Measurements from ENCODE around the gene PLA2G3. TPM values are rescaled to one million over a fixed set of nuclear protein-coding genes. Genes with fewer than 3 reads are reported as not detected.
A peak's percentile ranks its signal among the peaks of the same experiment; 100 is the strongest.

Gene PLA2G3, protein sequence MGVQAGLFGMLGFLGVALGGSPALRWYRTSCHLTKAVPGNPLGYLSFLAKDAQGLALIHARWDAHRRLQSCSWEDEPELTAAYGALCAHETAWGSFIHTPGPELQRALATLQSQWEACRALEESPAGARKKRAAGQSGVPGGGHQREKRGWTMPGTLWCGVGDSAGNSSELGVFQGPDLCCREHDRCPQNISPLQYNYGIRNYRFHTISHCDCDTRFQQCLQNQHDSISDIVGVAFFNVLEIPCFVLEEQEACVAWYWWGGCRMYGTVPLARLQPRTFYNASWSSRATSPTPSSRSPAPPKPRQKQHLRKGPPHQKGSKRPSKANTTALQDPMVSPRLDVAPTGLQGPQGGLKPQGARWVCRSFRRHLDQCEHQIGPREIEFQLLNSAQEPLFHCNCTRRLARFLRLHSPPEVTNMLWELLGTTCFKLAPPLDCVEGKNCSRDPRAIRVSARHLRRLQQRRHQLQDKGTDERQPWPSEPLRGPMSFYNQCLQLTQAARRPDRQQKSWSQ
- total RNA-seq (2014; rRNA removed; shearing (Covaris generic)) (not detected in 2 replicates), polyA plus RNA-seq (2016; fragmentation: Nextera tagmentation; extraction: Ambion mirVana) (not detected in 2 replicates)

DNA sequence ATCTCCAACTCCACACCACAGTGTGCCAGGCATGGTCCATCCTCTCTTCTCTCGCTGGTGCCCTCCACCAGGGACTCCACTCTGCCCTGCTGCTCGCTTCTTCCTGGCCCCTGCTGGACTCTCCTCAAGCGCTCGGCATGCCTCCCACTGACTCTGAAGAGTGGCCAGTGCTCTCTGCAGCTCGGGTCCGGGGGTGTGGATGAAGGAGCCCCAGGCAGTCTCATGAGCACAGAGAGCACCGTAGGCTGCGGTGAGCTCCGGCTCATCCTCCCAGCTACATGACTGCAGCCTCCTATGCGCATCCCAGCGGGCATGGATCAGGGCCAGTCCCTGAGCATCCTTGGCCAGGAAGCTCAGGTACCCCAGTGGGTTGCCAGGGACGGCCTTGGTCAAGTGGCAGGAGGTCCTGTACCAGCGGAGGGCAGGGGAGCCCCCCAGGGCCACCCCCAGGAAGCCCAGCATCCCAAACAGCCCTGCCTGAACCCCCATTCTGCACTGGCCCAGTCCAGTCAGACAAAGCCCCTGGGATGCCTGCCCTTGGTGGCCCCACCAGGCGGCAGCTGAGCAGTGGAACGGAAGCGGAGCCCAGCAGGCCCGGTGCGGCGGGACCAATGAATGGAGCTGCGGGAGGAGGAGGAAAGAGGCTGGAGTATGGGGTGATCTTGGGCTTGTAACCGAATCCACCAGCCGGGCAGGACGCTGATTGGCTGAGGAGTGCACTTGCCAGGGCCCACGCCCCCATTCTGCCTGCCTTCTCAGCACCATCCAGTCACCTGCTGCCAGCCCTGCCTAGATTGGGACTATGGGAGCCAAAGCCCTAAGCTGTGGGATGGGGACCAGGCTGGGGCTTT is at the start of gene PLA2G3:
Gene PLA2G3 (minus strand): TSS at position 643 of the 851 bp plus-strand sequence. CDS start 154 bp downstream, at position 489.
- no peaks in the 10 kb centered on the region for H3K4me1 ChIP-seq (ENCODE audit: insufficient read depth)
- no peak within 1 kb of the TSS for H3K4me3 ChIP-seq
- peak; percentile 33 for DNase-seq
- H3F3A ChIP-seq (ENCODE audit: insufficient read depth), result no peaks in the 10 kb centered on the region
- H3K79me2 ChIP-seq (ENCODE audit: insufficient read depth), result no peaks in the 10 kb centered on the region
- H3K4me2 ChIP-seq (ENCODE audit: unreplicated experiment), result no peak within 1 kb of the TSS
- H3K9ac ChIP-seq, result no peak within 1 kb of the TSS
- TF ChIP-seq EZH2phosphoT487 (IDR thresholded peaks at IDR 0.05; ENCODE audit: insufficient read depth, low read depth), result no peak
- no peak for TF ChIP-seq EZH2 (IDR thresholded peaks at IDR 0.05; ENCODE audit: insufficient read depth, poor library complexity, severe bottlenecking)
- 25 to 32% methylated on average over 20 to 21 of the region's 24 CpGs for WGBS, 2 experiments (ENCODE audit: low coverage in 1 of 2, low lambda C conversion rate in 2 of 2, missing lambda C conversion rate in 2 of 2)
- no peak within 1 kb of the TSS for H3K27ac ChIP-seq
- H2AFZ ChIP-seq, result no peak within 1 kb of the TSS
- peaks cover 20% of the 10 kb centered on the region for H3K27me3 ChIP-seq (replicated peaks; ENCODE audit: insufficient read depth)
- H3K9me2 ChIP-seq (ENCODE audit: insufficient read depth), result no peaks in the 10 kb centered on the region
- no peaks in the 10 kb centered on the region for H3K36me3 ChIP-seq (ENCODE audit: low read depth)
- H4K20me1 ChIP-seq (ENCODE audit: insufficient read depth), result no peaks in the 10 kb centered on the region
- in situ Hi-C loops (cut with MboI), result no loop called here
- no peaks in the 10 kb centered on the region for H3K9me3 ChIP-seq (ENCODE audit: low read depth)

DNA sequence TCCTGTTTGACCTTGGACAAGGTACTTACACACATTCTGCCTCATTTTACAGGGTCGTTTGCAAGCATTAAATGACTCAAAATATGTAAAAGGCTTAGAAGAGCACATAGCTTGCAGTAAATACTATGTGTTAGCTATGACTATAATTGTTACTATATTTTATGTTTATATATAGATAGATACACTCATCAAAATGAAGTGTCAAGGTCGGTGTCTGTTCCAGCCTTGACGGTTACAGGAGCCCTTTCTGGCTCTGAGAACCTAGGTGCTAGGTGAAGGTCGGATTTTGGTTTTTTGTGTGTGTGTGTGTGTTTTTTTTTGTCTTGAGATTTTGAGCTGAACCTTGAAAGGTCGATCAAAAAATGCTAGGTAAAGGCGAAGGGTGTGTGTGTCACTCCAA is 47.3 kb upstream of the PLA2G3 start:
- Histone ChIP-seq H3K4me1 (ENCODE audit: insufficient read depth) (peaks cover 10% of the 10 kb centered on the region), H3K9ac (no peak overlapping the region), H4K20me1 (ENCODE audit: insufficient read depth) (no peaks in the 10 kb centered on the region), H3K27ac (no peak overlapping the region), H2AFZ (no peak overlapping the region), H3K4me2 (ENCODE audit: unreplicated experiment) (no peak overlapping the region), H3K79me2 (ENCODE audit: insufficient read depth) (peaks cover 84% of the 10 kb centered on the region), H3K36me3 (ENCODE audit: low read depth) (peaks cover 5% of the 10 kb centered on the region; the same call in 1 of the 2 replicates), H3K4me3 (no peak overlapping the region), H3F3A (ENCODE audit: insufficient read depth) (peaks cover 11% of the 10 kb centered on the region; the same call in 1 of the 2 replicates), H3K9me2 (ENCODE audit: insufficient read depth) (no peaks in the 10 kb centered on the region), H3K27me3 (replicated peaks; ENCODE audit: insufficient read depth) (no peaks in the 10 kb centered on the region), H3K9me3 (ENCODE audit: low read depth) (no peaks in the 10 kb centered on the region)
- no peak for TF ChIP-seq EZH2 (IDR thresholded peaks at IDR 0.05; ENCODE audit: insufficient read depth, poor library complexity, severe bottlenecking)
- no peak for TF ChIP-seq EZH2phosphoT487 (IDR thresholded peaks at IDR 0.05; ENCODE audit: insufficient read depth, low read depth)
- 95 to 98% methylated on average over 6 of the region's 6 CpGs for WGBS, 2 experiments (ENCODE audit: low coverage in 1 of 2, low lambda C conversion rate in 2 of 2, missing lambda C conversion rate in 2 of 2)
- in situ Hi-C loops (cut with MboI), result no loop called here
- DNase-seq, result no peak

DNA sequence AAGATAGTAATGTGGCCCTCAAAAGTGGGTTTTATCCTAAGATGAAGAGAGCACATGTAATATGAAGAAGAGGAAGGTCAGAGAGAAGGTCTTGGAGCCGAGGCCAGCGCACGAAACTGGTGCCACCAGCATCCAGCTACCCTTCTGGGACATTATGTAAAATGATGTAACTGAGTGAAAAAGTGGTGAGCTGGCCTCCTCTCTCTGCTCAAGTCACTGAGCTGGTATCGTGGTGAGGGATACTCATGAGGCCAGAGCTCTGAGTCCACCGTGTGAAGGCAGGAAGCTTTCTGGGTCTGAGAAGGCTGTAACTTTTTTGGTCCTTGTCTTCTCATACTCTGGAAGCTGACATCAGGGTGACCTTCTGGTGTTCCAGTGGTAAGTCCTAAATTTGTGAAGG is 44.7 kb upstream of the PLA2G3 start:
- DNase-seq, result peak; percentile 70
- no peak overlapping the region for H3K4me2 ChIP-seq (ENCODE audit: unreplicated experiment)
- H3K4me3 ChIP-seq, result no peak overlapping the region
- H3K9me3 ChIP-seq (ENCODE audit: low read depth), result no peaks in the 10 kb centered on the region
- in situ Hi-C loops (cut with MboI), result no loop called here
- no peaks in the 10 kb centered on the region; the same call in 1 of the 2 replicates for H3K4me1 ChIP-seq (ENCODE audit: insufficient read depth)
- no peaks in the 10 kb centered on the region for H3K9me2 ChIP-seq (ENCODE audit: insufficient read depth)
- H3F3A ChIP-seq (ENCODE audit: insufficient read depth), result no peaks in the 10 kb centered on the region
- TF ChIP-seq EZH2 (IDR thresholded peaks at IDR 0.05; ENCODE audit: insufficient read depth, poor library complexity, severe bottlenecking) (no peak), EZH2phosphoT487 (IDR thresholded peaks at IDR 0.05; ENCODE audit: insufficient read depth, low read depth) (no peak)
- H3K79me2 ChIP-seq (ENCODE audit: insufficient read depth), result peaks cover 85% of the 10 kb centered on the region
- H3K36me3 ChIP-seq (ENCODE audit: low read depth), result peaks cover 4% of the 10 kb centered on the region; the same call in 1 of the 2 replicates
- no peaks in the 10 kb centered on the region for H4K20me1 ChIP-seq (ENCODE audit: insufficient read depth)
- no peak overlapping the region for H2AFZ ChIP-seq
- H3K27me3 ChIP-seq (replicated peaks; ENCODE audit: insufficient read depth), result no peaks in the 10 kb centered on the region
- peak overlapping the region; percentile 63 for H3K27ac ChIP-seq
- 81 to 88% methylated on average over 5 of the region's 5 CpGs for WGBS, 2 experiments (ENCODE audit: low coverage in 1 of 2, low lambda C conversion rate in 2 of 2, missing lambda C conversion rate in 2 of 2)
- peak overlapping the region; percentile 44; the same call in 1 of the 2 replicates for H3K9ac ChIP-seq

DNA sequence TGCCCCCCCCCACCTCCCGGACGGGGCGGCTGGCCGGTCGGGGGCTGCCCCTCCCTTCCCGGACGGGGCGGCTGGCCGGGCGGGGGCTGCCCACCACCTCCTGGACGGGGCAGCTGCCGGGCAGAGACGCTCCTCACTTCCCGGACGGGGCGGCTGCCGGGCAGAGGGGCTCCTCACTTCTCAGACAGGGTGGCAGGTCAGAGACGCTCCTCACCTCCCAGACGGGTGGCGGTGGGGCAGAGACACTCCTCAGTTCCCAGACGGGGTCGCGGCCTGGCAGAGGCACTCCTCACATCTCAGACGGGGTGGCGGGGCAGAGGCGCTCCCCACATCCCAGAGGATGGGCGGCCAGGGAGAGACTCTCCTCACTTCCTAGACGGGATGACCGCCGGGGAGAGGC is 43.7 kb upstream of the PLA2G3 start:
- no peaks in the 10 kb centered on the region for H3K9me3 ChIP-seq (ENCODE audit: low read depth)
- H3K9me2 ChIP-seq (ENCODE audit: insufficient read depth), result no peaks in the 10 kb centered on the region
- H3K4me2 ChIP-seq (ENCODE audit: unreplicated experiment), result no peak overlapping the region
- H3F3A ChIP-seq (ENCODE audit: insufficient read depth), result peaks cover 5% of the 10 kb centered on the region
- no peak for DNase-seq
- TF ChIP-seq EZH2phosphoT487 (IDR thresholded peaks at IDR 0.05; ENCODE audit: insufficient read depth, low read depth), result no peak
- no peak for TF ChIP-seq EZH2 (IDR thresholded peaks at IDR 0.05; ENCODE audit: insufficient read depth, poor library complexity, severe bottlenecking)
- peaks cover 87% of the 10 kb centered on the region for H3K79me2 ChIP-seq (ENCODE audit: insufficient read depth)
- H3K4me3 ChIP-seq, result no peak overlapping the region
- no peak overlapping the region for H3K27ac ChIP-seq
- no peaks in the 10 kb centered on the region for H4K20me1 ChIP-seq (ENCODE audit: insufficient read depth)
- H3K9ac ChIP-seq, result no peak overlapping the region
- H3K4me1 ChIP-seq (ENCODE audit: insufficient read depth), result peaks cover 9% of the 10 kb centered on the region
- in situ Hi-C loops (cut with MboI), result no loop called here
- H2AFZ ChIP-seq, result no peak overlapping the region
- H3K36me3 ChIP-seq (ENCODE audit: low read depth), result no peaks in the 10 kb centered on the region; the same call in 1 of the 2 replicates
- WGBS, 2 experiments (ENCODE audit: low coverage in 1 of 2, low lambda C conversion rate in 2 of 2, missing lambda C conversion rate in 2 of 2), result 92 to 100% methylated on average over 2 to 30 of the region's 30 CpGs
- H3K27me3 ChIP-seq (replicated peaks; ENCODE audit: insufficient read depth), result no peaks in the 10 kb centered on the region
